ENCODE results near the gene PPIP5K2.

- TF ChIP-seq CTCF (conservative IDR thresholded peaks at IDR 0.05), result no peak
- no peak for TF ChIP-seq EZH2 (IDR thresholded peaks at IDR 0.05; ENCODE audit: low read depth)
These were observed 25.4 kb upstream of the PPIP5K2 start for GRCh38 chr5:103094737-103095136.

Measured in PC-9 (cell line).